Lower leg skin (tissue), 3 donors: ENCODE measurements around the gene SAMD13.

Source experiments
- CTCF ChIP-seq, 3 donors: fragments of 450-650 bp; IDR thresholded peaks; one replicate each; pipeline ENCODE4 v1.5.1; 2016; ENCODE audit warnings: antibody characterized with exemption in 3 of 3, mild to moderate bottlenecking in 3 of 3, moderate library complexity in 2 of 3
- POLR2A ChIP-seq, 2 donors: fragments of 450-650 bp; IDR thresholded peaks; one replicate each; pipeline ENCODE4 v1.6.1; 2016 to 2017; ENCODE audit warnings: antibody characterized with exemption in 2 of 2, mild to moderate bottlenecking in 1 of 2, moderate library complexity in 1 of 2

- TF ChIP-seq CTCF (IDR thresholded peaks at IDR 0.05) (no peak), POLR2A (IDR thresholded peaks at IDR 0.05) (no peak)
These were observed 42.1 kb upstream of the SAMD13 start for GRCh38 chr1:84259376-84259775.
